DND-41 (cell line): ENCODE measurements around the gene VAV3.

ENCODE experiments used
- CTCF ChIP-seq: IDR thresholded peaks from 2 replicates; pipeline ENCODE4 v1.5.1; 2012; ENCODE audit warnings: borderline replicate concordance, low read length, moderate library complexity, mild to moderate bottlenecking; ENCODE audit not compliant: poor library complexity, severe bottlenecking; ENCODE audit errors: extremely low read depth
- EZH2 ChIP-seq: IDR thresholded peaks from 3 replicates; pipeline ENCODE4 v1.6.1; 2012; ENCODE audit warnings: borderline replicate concordance, low read depth, mild to moderate bottlenecking, moderate library complexity, low read length, inconsistent platforms; ENCODE audit not compliant: severe bottlenecking

DNA sequence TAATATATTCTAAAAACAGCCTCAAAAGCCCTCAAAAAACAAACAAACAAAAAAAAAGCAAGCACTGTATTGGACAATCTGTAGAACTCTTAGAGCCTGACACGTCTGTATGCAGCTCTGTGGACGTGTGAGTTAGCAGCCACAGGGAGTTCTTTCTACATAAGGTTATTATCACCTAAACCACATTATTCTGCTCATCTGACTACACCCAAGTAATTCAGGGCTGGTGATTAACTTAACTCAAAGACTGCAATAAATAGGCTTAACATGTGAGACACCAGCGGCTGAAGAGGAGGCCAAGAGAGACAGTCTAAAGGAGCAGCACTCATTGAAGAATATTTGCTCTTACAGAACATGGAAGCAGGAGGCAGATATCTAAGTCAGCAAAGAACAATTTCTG, 316.0 kb downstream of the VAV3 start:
- TF ChIP-seq CTCF (no peak), EZH2 (no peak)
